A549 treated with Hydrocortisone at 1 μM for 4 hours (cell line): ENCODE measurements around the gene SLC25A40. TPM values are rescaled to one million over a fixed set of nuclear protein-coding genes. Genes with fewer than 3 reads are reported as not detected.

Experiments used
- total RNA-seq: library from RNA; stranded (reverse); fragments of 200-300 nt; extraction: Qiagen RNA extraction; gene quantifications from 5 replicates; pipeline ENCODE4 v1.2.3, GENCODE V29; 2022

The SLC25A40 gene
- total RNA-seq: 5.7 to 11.0 TPM (median 7.7 TPM) in 5 replicates

DNA sequence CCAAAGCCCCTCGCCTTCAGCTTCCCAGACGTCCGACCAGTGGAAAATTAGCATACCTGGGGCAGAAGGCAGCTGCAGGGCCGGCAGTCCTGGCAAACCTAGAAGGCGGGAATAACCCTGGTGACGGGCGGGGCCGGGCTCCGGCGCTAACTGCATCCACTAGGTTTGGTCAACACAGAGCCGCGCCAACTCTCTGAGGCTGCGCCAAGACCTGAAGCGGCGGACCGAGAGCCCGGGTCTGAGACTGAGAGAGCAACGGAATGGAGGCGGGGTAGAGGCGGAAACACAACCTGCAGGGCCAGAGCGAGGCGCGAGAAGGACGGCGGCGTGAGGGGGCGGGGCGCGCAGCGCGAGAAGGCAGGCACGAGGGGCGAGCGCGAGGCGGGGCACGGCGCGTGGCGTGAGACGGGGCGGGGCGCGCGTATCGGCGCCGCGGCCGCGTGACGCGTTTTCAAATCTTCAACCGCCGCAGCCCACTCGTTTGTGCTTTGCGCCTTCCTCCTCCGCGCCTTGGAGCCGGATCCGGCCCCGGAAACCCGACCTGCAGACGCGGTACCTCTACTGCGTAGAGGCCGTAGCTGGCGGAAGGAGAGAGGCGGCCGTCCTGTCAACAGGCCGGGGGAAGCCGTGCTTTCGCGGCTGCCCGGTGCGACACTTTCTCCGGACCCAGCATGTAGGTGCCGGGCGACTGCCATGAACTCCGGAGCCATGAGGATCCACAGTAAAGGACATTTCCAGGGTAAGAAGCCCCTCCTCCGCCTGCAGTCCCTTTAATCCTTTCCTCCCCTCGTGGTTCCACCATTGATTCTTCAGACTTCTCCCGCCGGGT is at the start of gene SLC25A40, which contains the start of gene DBF4:
TSS of gene SLC25A40 (minus strand) at position 321 of the 829 bp plus-strand sequence. CDS start 17,633 bp downstream, outside the sequence.
TSS of gene DBF4 (plus strand) at position 454 of the 829 bp plus-strand sequence. CDS start at position 694, 240 bp downstream.

Other genes starting within 250 kb of the SLC25A40 start
- gene RUNDC3B, start 248.0 kb downstream of the SLC25A40 start, total RNA-seq: not detected in 5 replicates
- 25.7 to 29.6 TPM (median 26.8 TPM) in 5 replicates for gene DBF4, start 133 bp upstream of the SLC25A40 start, total RNA-seq
- 0.16 to 0.43 TPM (median 0.33 TPM) in 5 replicates for gene ADAM22, start 57.9 kb upstream of the SLC25A40 start, total RNA-seq